ENCODE measurements around the gene GGN.
"Not testable (repeated sequence)": the region's sequence is repeated elsewhere in the genome, so short reads cannot be mapped to it uniquely, and the experiment has no call there.

The GGN gene

DNA sequence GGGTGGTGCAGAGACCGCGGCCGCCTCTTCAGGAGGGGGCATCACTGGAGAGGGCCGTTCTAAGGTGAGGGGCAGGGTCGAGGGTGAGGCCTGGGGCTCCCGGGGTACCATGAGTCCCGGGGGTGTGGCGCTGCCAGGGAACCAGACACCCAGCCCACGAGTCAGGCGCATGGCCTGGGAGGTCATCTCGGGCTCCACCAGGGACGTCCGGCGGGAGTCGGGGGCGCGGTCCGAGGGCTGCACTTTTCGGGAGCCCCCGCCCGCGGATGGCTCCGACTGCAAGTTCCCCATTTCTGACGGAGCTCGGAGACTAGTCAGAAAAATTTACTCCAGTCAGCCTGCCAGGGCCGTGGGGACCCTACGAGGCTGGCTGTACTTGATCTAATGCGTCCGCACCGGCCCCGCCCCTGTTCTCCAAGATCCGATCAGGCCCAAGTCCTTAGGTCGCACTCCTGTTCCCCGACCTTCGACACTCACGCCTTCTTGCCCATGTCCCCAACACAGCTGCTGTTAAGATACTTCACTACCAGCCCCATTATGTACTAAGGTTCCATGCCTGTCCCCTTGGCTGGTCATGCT, 774 bp downstream of the GGN start:
- peak; percentile 17 for DNase-seq
- no peak for ATAC-seq

DNA sequence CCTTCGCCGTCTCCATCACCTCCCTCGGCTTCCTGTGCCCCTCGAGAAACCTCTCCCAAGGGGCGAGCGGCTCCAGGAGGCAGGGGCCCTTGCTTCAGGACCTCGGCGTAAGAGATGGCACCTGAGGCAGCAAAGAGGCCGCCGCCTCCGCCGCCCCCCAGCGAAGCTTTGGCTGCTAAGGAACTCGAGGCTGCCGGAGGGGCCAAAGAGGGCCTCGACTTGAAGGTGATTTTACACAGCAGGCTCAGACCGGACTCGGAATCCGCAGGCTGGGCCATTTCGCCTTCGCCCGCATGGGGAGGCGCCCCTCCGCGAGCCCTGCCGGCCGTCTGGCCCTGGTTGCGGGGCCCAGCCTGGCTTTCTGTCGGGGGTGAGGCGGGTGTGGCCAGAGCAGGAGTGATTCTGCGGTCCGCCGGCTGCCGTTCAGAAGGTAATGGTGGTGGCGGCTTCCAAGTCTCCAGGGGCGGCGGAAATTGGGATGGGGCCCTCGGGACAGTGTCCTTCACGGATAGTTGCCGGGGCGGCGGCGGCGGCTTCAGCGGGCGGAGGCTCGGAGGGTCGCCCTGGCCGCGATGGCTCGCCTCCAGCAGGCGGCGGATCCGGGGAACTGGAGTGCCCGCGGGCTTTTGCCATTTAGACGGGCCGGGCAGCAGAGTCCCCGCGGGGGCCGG, 1.4 kb downstream of the GGN start:
- ATAC-seq (no peak), DNase-seq (no peak)

DNA sequence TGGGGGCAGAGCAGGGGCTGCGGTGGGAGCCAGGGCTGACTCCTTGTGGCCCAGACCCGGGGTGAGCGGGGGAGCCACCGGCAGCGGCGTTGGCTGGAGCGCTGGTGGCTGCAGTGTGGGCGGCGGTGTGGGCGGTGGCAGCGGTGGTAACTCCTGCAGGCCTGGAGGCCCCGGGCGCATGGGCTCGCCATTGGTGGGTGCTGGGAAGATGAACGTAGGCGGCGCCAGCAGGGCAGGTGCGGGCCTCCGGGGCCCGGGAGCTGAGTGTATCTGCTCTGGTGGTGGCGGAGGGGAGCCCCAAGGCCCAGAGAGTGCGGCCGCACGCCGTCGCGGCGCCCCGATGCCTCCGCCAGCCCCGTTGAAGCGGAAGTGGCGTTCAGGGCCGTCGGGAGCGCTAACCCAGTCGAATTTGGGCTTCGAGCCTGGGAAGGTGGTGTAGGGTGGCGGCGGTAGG, 2.0 kb downstream of the GGN start:
- ATAC-seq (no peak), DNase-seq (peak; percentile 17)

DNA sequence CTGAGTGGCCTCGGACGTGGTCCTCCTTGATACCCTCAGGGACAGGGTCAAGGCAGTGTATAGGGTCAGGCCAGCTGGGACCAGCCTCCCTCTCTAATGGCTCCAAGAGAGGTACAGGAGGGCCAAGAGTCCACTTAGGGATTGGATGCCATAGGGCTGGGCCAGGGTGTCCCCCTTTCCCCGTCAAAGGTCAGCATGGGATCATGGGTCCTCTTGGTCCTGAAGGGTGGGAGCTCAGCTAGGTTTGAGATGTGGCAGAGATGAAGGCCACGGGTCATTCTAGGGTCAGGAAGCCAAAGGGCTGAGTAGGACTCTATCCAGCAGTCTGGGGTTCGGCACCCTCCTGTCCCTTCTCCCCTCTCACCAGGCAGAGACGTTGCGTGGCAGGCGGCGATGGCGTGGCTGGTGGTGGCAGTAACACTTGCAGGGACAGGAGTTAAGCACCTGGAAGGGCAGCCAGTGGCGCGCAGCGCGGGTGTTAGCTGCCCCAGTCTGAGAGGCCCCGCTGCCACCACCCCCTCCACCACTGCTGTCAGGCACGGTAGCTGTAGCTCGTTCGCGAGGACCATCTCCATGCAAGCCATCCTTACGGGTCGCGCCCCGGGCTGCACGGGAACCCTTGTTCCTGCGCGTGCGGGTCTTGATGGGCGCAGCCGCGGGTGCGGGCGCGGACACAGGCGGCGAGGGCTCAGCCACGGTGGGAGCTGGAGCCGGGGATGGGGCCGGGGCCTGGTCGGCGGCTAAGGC, 2.6 kb downstream of the GGN start:
- ATAC-seq (no peak), DNase-seq (peak; percentile 12)

DNA sequence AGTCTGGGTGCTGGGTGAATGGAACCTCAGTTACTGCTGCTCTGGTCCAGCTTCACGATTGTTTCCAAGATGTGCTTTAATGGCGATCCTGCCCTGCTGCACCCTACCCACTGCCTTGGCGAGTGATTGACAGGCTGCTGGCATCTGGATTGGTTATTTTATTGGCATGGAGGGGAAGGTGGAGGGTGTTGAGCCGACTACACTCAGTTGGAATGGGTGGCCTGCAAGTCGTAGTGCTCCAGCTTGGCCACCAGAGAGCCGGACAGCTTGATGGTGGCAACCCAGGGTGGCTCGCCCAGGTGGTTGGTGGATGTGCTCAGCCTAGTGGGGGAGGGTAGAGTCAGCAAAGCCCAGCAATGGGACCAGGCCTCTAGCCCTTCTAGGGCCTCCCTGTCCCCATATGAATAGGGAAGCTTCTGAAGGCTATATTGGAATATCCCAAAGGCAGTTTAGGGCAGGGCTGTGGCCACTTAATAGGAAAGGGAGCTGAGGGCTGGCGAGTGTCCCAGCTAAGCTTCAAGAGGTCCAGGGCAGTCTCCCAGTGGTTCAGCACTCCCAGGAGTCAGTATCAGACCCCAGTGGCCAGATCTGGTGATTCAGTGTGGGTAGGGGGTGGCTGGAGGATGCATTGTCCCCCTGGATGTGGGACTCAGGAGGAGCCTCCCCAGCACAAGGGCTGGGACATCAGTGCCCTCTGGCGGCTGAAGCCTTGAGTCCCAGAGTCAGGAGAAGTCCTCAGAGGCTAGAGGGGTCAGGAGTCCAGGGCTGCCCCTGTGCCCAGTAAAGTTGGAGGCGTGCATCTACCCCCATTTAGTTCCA, 3.4 kb downstream of the GGN start:
- DNase-seq = no peak
- ATAC-seq = no peak

DNA sequence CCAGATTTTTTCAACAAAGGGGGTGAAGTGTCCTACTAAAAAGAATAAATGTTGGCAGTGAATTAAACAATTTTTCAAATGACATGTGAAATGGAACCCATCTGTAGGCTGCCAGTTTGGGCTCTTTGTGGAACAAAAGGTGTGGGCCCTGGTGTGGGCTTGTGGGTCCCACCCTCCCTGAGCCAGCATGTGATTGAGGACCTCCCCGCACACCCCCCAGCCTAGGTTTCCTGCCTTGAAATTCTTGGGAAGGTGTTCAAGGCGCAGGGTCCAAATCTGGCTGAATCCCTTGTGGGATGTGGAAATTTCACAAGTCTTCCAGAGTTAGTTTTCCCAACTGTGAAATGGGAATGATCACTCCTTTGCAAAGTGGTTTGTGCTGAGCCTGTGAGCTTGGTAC, 4.1 kb downstream of the GGN start:
- no peak for ATAC-seq

DNA sequence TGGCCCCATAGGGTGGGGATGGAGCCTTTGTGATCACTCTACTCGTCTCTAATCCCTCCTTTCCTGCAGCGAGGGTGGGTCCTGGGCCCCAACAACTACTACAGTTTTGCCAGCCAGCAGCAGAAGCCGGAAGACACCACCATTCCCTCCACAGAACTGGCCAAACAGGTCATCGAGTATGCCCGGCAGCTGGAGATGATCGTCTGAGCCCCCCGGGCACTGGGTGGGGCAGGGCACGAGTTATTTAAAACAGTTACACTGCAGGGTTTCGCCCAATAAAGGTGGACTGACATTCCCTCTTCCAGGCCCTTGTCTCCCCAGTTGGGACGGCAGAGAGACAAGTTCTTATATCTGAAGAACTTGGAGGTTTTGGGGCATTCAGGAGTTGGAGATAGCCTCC, 4.7 kb downstream of the GGN start:
- DNase-seq = no peak
- no peak for ATAC-seq

More for the DNA sequence above, 4.1 kb downstream of the GGN start:
- DNase-seq = no peak

DNA sequence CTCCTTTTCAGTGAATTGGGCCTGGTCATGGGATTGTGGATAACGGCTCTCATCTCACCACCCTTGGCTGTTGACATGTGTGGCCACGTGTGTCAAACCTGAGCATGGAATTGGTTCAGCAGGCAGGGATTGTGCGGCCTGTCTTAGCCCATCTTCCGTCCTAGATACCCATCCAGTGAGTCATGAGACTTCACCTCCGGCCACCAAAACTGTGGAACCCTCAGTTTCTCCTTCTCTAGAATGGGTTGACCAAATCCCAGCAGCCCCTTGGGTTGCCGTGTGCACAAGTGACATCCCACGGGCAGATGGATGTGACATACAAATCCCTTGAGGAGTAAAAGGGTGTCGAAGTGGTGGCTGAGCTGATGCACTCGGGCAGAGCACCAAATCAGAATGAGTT, 6.7 kb downstream of the GGN start:
- ATAC-seq (no peak), DNase-seq (no peak)

DNA sequence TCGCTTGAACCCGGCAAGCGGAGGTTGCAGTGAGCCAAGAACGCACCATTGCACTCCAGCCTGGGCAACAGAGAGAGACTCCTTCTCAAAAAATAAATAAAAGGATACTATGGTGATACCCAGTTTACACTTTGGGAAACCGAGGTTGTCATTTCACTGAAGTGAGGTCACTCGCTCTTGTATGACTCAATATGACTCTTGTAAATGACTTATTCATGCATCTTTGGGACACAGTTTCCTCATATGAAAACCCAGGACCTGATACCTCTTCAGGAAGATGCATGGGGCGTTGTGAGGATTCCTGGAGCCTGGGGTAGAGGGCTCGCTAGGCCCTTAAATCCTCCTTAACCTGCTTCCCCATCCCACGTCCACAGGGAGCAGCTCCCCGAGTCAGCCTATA, 9.0 kb downstream of the GGN start:
- DNase-seq = no peak
- ATAC-seq = no peak

DNA sequence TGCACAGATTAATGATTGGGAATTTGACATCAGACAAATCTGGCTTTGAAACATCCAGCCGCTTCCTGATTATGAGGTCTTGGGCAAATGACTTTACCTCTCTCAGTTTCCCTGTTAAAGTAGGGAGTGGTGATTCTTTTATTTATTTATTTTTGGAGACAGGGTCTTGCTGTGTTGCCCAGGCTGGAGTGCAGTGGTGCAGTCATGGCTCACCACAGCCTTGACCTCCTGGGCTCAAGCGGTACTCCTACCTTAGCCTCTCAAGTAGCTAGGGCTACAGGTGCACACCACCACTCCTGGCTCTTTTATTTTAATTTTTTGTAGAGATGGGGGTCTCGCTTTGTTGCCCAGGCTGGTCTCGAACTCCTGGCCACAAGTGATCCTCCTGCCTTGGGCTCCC, 10.8 kb downstream of the GGN start:
- no peak for DNase-seq
- ATAC-seq = no peak

DNA sequence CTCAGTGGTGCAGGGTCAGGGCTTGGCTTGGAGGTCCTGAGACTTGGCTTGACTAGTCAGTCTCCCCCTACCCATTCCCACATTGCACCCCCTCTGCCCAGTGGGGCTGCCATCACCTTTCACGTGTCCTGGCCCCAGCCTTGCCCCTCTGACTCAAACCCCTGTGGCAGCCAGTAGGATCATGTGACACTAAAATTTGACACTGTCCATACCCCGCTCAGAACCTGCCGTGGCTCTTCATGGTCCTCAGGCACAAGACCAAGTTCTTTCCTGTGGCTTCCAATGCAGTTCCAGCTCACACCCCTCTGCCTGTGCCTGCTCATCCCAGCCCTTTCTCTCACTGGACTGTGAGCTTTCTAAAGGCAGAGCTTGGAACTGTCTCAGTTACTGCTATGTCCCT, 11.3 kb downstream of the GGN start:
- DNase-seq (no peak), ATAC-seq (no peak)

DNA sequence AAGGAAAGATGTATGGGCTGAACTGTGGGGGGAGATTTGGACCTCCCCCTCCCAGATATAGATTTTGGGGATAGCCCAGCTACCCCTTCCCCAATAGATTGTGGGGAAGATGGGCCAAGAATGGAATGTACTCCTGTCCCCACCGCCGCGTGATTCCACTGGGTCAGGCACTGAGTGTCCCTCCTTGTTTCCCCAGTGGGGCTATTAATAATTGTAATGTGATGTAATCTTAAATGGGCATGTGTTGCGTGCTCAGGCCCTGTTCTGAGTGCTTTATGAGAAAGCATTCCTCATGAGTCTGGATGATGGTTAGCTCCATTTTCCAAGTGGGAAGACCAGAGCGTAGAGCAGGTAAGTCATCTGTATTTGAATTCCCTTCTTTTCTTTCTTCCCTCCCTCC, 12.1 kb downstream of the GGN start:
- DNase-seq = no peak
- no peak for ATAC-seq

DNA sequence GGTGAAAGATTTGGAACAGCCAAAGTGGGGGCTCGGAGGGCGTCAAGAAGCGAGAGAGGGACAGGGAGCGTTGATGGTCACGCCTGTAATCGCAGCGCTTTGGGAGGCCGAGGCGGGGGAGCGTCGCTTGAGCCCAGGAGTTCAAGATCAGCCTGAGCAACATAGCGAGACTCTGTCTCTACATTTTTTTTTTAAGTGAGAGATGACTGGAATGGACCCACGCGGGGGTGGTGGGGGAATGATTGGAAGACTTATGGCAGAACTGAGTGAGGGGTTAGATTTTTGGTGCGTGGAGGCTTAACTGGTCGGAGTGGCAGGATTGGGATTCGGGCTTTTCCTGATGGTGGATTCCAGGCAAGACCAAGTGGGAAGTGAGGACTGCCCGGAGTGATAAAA, 12.7 kb downstream of the GGN start:
- DNase-seq (no peak), ATAC-seq (no peak)

DNA sequence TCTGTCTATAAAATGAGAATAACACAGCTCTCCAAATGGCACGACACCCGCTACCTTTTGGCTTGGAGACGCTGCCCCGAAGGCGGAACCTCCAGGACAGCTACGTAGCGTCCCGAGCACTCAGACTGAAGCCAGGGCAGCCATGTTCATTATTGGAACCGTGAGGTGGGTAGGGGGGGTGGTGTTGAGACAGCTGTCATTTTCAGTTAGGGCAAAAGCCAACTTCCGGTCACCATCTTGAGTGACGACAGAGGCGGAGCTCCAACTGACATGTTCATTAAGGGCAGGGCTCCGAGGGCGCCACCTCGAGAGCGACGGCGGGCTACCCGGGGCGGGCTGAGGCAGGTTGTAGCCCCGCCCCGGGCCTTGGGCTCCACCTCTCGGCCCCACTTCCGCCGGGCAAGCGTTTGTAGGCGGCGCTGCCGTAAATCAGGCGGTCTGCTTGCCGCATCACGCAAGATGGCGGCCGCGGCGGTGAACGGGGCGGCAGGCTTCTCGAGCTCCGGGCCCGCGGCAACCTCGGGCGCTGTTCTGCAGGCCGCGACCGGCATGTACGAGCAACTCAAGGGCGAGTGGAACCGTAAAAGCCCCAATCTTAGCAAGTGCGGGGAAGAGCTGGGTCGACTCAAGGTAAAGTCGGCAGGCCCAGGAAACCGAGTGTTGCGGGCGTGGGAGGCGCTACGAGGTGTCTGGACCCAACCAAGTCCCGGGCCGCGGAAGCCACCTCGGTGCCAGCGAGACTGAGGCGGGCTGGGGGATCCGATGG, 13.3 kb downstream of the GGN start, which contains the start of gene PSMD8:
TSS of gene PSMD8 (plus strand) at position 240 of the 766 bp plus-strand sequence. CDS start at position 271, 31 bp downstream.
- DNase-seq (peak; percentile 98), ATAC-seq (peak; percentile 99)

DNA sequence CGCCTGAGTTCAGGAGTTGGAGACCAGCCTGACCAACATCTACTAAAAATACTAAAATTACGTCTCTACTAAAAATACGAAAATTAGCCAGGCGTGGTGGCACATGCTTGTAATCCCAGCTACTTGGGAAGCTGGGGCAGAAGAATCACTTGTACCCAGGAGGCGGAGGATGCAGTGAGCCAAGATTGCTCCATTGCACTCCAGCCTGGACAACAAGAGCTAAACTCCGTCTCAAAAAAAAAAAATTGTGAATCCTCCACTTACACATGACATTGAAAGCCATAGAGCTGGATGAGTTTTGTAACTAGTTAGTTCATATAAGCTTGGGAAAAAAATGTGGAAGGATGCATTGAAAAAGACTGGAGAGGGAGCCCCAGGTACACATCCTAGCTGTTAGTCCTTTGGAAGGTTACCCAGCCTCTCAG, 13.9 kb downstream of the GGN start:
- ATAC-seq (no peak), DNase-seq (no peak)

DNA sequence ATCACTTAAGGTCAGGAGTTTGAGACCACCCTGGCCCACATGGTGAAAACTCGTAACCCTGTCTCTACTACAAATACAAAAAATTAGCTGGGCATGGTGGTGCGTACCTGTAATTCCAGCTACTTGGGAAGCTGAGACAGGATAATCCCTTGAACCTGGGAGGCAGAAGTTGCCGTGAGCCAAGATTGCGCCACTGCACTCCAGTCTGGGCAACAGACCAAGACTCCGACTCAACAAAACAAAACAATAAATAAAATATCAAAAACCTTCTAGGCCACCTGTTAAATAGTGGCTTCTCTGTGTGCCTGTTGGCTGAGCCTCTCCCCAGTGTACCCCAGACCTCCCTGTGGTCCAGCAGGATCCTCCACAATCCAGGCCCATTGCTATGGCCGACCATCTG, 16.8 kb downstream of the GGN start:
- DNase-seq = no peak
- ATAC-seq = no peak

DNA sequence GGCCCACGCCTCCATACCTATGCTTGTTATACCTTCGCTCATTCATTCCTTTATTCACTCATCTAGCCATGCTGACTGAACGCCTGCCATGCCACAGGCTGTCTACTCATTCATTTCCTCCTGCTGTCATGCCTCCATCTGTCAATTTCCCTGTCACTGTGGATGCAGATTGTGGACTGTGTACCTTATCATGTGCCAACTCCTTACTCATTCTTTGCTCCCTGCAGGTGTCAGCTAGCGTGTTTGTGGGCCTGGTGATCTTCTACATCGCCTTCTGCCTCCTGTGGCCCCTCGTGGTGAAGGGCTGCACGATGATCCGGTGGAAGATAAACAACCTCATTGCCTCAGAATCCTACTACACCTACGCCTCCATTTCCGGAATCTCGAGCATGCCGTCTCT, 17.5 kb downstream of the GGN start:
- ATAC-seq (no peak), DNase-seq (no peak)

DNA sequence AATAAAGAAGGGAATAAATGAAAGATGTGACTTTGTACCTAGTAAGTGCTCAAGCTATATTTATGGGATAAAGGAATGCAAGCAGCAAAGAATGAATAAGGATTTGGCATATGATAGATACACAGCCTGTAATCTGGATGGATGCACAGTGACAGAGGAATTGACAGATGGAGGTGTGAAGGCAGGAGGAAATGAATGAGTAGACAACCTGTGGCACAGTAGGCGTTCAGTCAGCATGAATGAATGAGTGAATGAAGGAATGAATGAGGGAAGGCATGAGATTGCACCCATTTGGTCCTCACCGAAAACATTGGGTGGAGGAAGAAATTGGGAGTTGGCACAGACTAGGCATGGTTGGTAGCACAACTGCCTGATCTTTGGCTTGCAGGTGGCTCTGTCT, 18.2 kb downstream of the GGN start:
- ATAC-seq = no peak
- DNase-seq = no peak

DNA sequence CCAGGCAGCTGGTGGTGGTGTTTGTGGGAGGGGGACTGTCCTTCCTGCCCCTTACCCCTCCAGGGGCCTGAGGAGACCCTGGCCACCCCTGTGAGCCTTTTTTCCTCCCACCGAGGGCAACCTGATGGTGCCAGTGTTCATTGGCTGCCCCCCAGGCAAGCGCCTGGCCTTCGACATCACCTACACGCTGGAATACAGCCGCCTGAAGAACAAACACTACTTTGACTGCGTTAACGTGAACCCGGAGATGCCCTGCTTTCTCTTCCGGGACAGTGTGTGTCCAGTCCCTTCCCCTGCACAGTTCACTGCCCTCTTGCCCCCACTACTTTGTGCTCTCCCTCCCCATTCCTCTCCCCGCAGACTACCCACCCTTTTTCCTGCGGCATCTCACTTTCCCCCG, 20.8 kb downstream of the GGN start:
- DNase-seq (no peak), ATAC-seq (no peak)

DNA sequence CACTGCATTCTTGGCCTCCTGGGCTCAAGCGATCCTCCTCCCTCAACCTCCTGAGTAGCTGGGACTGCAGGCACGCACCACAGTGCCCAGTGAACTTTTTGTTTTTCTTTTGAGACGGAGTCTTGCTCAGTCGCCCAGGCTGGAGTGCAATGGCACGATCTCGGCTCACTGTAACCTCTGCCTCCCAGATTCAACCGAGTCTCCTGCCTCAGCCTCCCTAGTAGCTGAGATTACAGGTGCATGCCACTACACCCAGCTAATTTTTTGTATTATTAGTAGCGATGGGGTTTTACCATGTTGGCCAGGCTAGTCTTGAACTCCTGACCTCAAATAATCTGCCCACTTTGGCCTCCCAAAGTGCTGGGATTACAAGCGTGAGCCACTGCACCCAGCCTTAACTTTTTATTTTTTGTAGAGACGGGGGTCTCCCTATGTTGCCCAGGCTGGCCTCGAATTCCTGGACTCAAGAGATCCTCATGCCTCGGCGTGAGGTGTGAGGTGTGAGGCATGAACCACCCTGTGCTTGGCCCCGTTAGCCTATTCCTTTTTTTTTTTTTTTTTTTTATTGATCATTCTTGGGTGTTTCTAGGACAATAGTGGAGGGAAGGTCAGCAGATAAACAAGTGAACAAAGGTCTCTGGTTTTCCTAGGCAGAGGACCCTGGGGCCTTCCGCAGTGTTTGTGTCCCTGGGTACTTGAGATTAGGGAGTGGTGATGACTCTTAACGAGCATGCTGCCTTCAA, 24.7 kb downstream of the GGN start:
- ATAC-seq, DNase-seq: not testable (repeated sequence)

Data from stimulated activated naive CD8-positive, alpha-beta T cell treated with anti-CD3 and anti-CD28 coated beads, Interleukin-15, Interleukin-2, amounts not matched to agents 100 U/mL and 50 U/mL, for 24 hours (primary cell).